Endothelial cell of umbilical vein (primary cell): ENCODE results near the gene FGF12. TPM values are rescaled to one million over a fixed set of nuclear protein-coding genes. Genes with fewer than 3 reads are reported as not detected.

Experiments used
- BruUV-seq: library from RNA; stranded (reverse); fragments of 400-500 nt; replicated peaks from 2 replicates; lab custom pipeline; 2021; lab: Mats Ljungman, UMichigan
- CTCF ChIA-PET: fragments of 300-600, 350-600 bp; sonication (Branson Sonifier 250); formaldehyde crosslinking; loops from one replicate; lab custom pipeline; 2021; ENCODE audit warnings: antibody characterized with exemption, inconsistent platforms; lab: Charles Lee
- POLR2A ChIA-PET: fragments of 300-600, 350-600 bp; sonication (Branson Sonifier 250); formaldehyde crosslinking; loops from one replicate; lab custom pipeline; 2021; ENCODE audit warnings: antibody characterized with exemption, inconsistent platforms; lab: Charles Lee
- DNase-seq: peaks from one replicate; pipeline ENCODE4 v3.0.0-alpha.2; 2011; ENCODE audit warnings: low read depth, low spot score
- FAIRE-seq: peaks from 2 replicates; lab custom pipeline; 2011; peaks lifted over from hg19 to GRCh38; lab: Jason Lieb, UNC
- H2AFZ ChIP-seq: 2 replicates; pipeline ENCODE4 v1.6.0; 2012; ENCODE audit warnings: low read depth, low read length, control low read depth, inconsistent platforms
- H3K27ac ChIP-seq: 2 replicates; pipeline ENCODE4 v1.5.1; 2011; ENCODE audit warnings: low read depth, mild to moderate bottlenecking, control low read depth, low read length, moderate library complexity; ENCODE audit not compliant: insufficient read depth
- H3K27me3 ChIP-seq, 2 experiments: 2 replicates each; pipeline versions ENCODE4 v1.6.0 to v1.6.1; 2011; ENCODE audit warnings: low read length in 2 of 2, mixed read lengths in 1 of 2; ENCODE audit not compliant: control insufficient read depth in 2 of 2, insufficient read depth in 2 of 2
- H3K36me3 ChIP-seq, 2 experiments: 2 replicates in 1 of 2; 3 replicates in 1 of 2; pipeline ENCODE4 v1.5.1; 2011; ENCODE audit warnings: low read length in 2 of 2, mild to moderate bottlenecking in 1 of 2, moderate library complexity in 1 of 2; ENCODE audit not compliant: control insufficient read depth in 2 of 2, insufficient read depth in 2 of 2; ENCODE audit errors: extremely low read depth in 1 of 2
- H3K4me1 ChIP-seq: 3 replicates; pipeline ENCODE4 v1.5.1; 2011; ENCODE audit warnings: mild to moderate bottlenecking, low read length; ENCODE audit not compliant: control insufficient read depth, insufficient read depth; ENCODE audit errors: extremely low read depth
- H3K4me2 ChIP-seq: 2 replicates; pipeline ENCODE4 v1.6.1; 2011; ENCODE audit warnings: low read length, control low read depth, mixed read lengths; ENCODE audit not compliant: insufficient read depth
- H3K4me3 ChIP-seq, 3 experiments: fragments of 200-600 bp in 1 of 3; sonication (generic), shearing (Covaris generic) in 1 of 3; replicated peaks in 1 of 3; 2 replicates each; pipeline ENCODE4 v1.5.1; 2011 to 2016; ENCODE audit warnings: control low read depth in 3 of 3, low read length in 3 of 3, mild to moderate bottlenecking in 2 of 3, inconsistent platforms in 1 of 3, low read depth in 1 of 3, moderate library complexity in 1 of 3; ENCODE audit not compliant: insufficient read depth in 1 of 3
- H3K79me2 ChIP-seq: 2 replicates; pipeline ENCODE4 v1.6.0; 2012; ENCODE audit warnings: low read length, inconsistent platforms; ENCODE audit not compliant: control insufficient read depth, insufficient read depth
- H3K9ac ChIP-seq: replicated peaks from 2 replicates; pipeline ENCODE3; 2011; ENCODE audit warnings: low read length, control low read depth; ENCODE audit not compliant: insufficient read depth; ENCODE audit errors: extremely low read depth
- H3K9me1 ChIP-seq: replicated peaks from 3 replicates; pipeline ENCODE4 v1.6.0; 2011; ENCODE audit warnings: mild to moderate bottlenecking, low read length; ENCODE audit not compliant: control insufficient read depth, insufficient read depth; ENCODE audit errors: extremely low read depth
- H3K9me3 ChIP-seq: replicated peaks from 2 replicates; pipeline ENCODE4 v1.5.1; 2012; ENCODE audit warnings: low read length, inconsistent platforms; ENCODE audit not compliant: control insufficient read depth, insufficient read depth
- H4K20me1 ChIP-seq: replicated peaks from 2 replicates; pipeline ENCODE3; 2011; ENCODE audit warnings: mild to moderate bottlenecking, low read length; ENCODE audit not compliant: control insufficient read depth, insufficient read depth; ENCODE audit errors: extremely low read depth
- EZH2 ChIP-seq: IDR thresholded peaks from 2 replicates; pipeline ENCODE4 v1.6.1; 2012; ENCODE audit warnings: borderline replicate concordance, low read depth, mild to moderate bottlenecking, moderate library complexity, low read length, inconsistent platforms; ENCODE audit not compliant: severe bottlenecking
- FOS ChIP-seq: IDR thresholded peaks from 2 replicates; pipeline ENCODE4 v1.6.1; 2011; ENCODE audit warnings: mild to moderate bottlenecking, low read length, moderate library complexity, borderline replicate concordance; ENCODE audit not compliant: insufficient read depth
- GATA2 ChIP-seq: IDR thresholded peaks from 2 replicates; pipeline ENCODE4 v1.7.0; 2011; ENCODE audit warnings: low read depth, mild to moderate bottlenecking, moderate library complexity, mixed read lengths, low read length; ENCODE audit not compliant: insufficient read length, insufficient read depth
- JUN ChIP-seq: IDR thresholded peaks from 2 replicates; pipeline ENCODE4 v1.6.1; 2011; ENCODE audit warnings: borderline replicate concordance, low read depth; ENCODE audit not compliant: insufficient read length, insufficient read depth
- MAX ChIP-seq: IDR thresholded peaks from 2 replicates; pipeline ENCODE4 v1.6.1; 2011; ENCODE audit not compliant: insufficient read depth, insufficient read length
- POLR2A ChIP-seq: IDR thresholded peaks from 2 replicates; pipeline ENCODE4 v1.6.1; 2012; ENCODE audit warnings: low read depth, mild to moderate bottlenecking, control low read depth, low read length
- POLR2AphosphoS5 ChIP-seq: IDR thresholded peaks from 2 replicates; pipeline ENCODE4 v1.6.1; 2012; ENCODE audit warnings: low read depth, mild to moderate bottlenecking, control low read depth, low read length, moderate library complexity; ENCODE audit not compliant: insufficient read depth
- dilution Hi-C: fragments of 300-500 bp; cut with MboI; formaldehyde crosslinking; loops from one replicate; pipeline ENCODE4 v1.15.0; 2019; ENCODE audit warnings: low sequenced_read_pairs; ENCODE audit not compliant: extremely low pct_ligation_motif_present
- intact Hi-C: fragments of 100-400 bp; cut with micrococcal nuclease; formaldehyde crosslinking; loops from one replicate; pipeline ENCODE4 v1.10.0; 2022
- polyA plus RNA-seq, 4 experiments: library from polyadenylated mRNA; depleted of rRNA in 3 of 4; stranded (reverse) in 3 of 4; unstranded in 1 of 4; fragments of >200 nt; gene quantifications; 2 replicates each; pipeline versions ENCODE4 v1.2.1 to v1.2.3, GENCODE V29; 2011 to 2012; ENCODE audit warnings: missing spikeins in 1 of 4
- total RNA-seq: library from RNA; stranded (reverse); gene quantifications from 2 replicates; pipeline ENCODE4 v1.2.3, GENCODE V29; 2021
- TF ChIP-seq, protein P1 (sequence below), 2 donors: IDR thresholded peaks; 1 replicate in 1 of 2; 2 replicates in 1 of 2; pipeline ENCODE4 v1.5.1; 2011; ENCODE audit warnings: low read length in 2 of 2, mild to moderate bottlenecking in 2 of 2, moderate library complexity in 2 of 2, control low read depth in 1 of 2, inconsistent platforms in 1 of 2, low read depth in 1 of 2; ENCODE audit not compliant: insufficient read depth in 1 of 2; ENCODE audit errors: extremely low read depth in 1 of 2

The FGF12 gene
- total and polyA plus RNA-seq, 2 donors (not counting 3 experiments of a cell fraction or from before 2014, with no cell fraction given) = 0.72 to 2.5 TPM

DNA sequence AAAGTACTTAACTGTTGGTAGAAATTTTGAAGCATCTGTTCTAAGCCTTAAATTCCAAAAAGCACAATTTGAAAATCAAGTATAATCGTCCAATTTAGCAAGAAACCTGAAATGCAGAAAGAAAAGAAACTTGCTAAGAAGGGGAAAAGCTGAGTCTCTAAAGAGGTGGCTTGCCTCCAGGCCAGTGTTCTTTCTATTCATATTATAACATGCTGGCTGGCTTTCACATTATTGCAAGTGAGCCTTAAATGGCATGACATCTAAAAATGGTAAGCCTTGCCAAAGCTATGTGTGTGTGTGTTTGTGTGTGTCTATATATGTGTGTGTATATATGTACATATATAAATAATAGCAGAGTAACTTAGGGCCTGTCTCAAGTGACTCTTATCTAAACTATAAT lies 89.5 kb downstream of the FGF12 start:
- no peak for FAIRE-seq
- CTCF ChIA-PET = interaction anchor here (1.1 kb wide), 1 partner anchor 27 kb away, joined by 3 read pairs; no protein-coding TSS in a partner anchor

More for the DNA sequence above, 89.5 kb downstream of the FGF12 start:
- Histone ChIP-seq H3K4me1 (no peaks in the 10 kb centered on the region), H3K4me3 (no peak overlapping the region), H3K9me3 (no peaks in the 10 kb centered on the region), H3K27me3 (no peaks in the 10 kb centered on the region), H3K79me2 (no peaks in the 10 kb centered on the region), H3K9ac (no peak overlapping the region), H3K9me1 (no peaks in the 10 kb centered on the region), H3K4me2 (no peak overlapping the region), H2AFZ (no peak overlapping the region), H3K27ac (no peak overlapping the region), H4K20me1 (no peaks in the 10 kb centered on the region), H3K36me3 (no peaks in the 10 kb centered on the region)
- dilution Hi-C loops (no loop called here), intact Hi-C loops (no loop called here)
- no peak for DNase-seq
- no TSS peak for BruUV-seq
- POLR2A ChIA-PET = no interaction called here
- TF ChIP-seq GATA2 (no peak), JUN (no peak), FOS (no peak), EZH2 (no peak), MAX (no peak), POLR2AphosphoS5 (no peak), POLR2A (no peak)
- TF ChIP-seq, protein P1, sequence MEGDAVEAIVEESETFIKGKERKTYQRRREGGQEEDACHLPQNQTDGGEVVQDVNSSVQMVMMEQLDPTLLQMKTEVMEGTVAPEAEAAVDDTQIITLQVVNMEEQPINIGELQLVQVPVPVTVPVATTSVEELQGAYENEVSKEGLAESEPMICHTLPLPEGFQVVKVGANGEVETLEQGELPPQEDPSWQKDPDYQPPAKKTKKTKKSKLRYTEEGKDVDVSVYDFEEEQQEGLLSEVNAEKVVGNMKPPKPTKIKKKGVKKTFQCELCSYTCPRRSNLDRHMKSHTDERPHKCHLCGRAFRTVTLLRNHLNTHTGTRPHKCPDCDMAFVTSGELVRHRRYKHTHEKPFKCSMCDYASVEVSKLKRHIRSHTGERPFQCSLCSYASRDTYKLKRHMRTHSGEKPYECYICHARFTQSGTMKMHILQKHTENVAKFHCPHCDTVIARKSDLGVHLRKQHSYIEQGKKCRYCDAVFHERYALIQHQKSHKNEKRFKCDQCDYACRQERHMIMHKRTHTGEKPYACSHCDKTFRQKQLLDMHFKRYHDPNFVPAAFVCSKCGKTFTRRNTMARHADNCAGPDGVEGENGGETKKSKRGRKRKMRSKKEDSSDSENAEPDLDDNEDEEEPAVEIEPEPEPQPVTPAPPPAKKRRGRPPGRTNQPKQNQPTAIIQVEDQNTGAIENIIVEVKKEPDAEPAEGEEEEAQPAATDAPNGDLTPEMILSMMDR (IDR thresholded peaks at IDR 0.05; ENCODE audit: extremely low read depth in 1 of 2, insufficient read depth in 1 of 2, low read depth in 1 of 2, low read length in 2 of 2) = no peak
